RWPE1 (cell line): ENCODE measurements around the gene ARFRP1.

ENCODE experiments used
- CTCF ChIA-PET: fragments of 350-600 bp; sonication (Branson Sonifier 250); formaldehyde crosslinking; extraction: SDS; loops from one replicate; lab custom pipeline; 2021; lab: Yijun Ruan, JAX
- POLR2A ChIA-PET: fragments of 400-600 bp; formaldehyde crosslinking; extraction: SDS; loops from one replicate; lab custom pipeline; 2020; ENCODE audit warnings: antibody characterized with exemption; ENCODE audit not compliant: low non-redundant PET; lab: Yijun Ruan, JAX
- DNase-seq: peaks from one replicate; pipeline ENCODE4 v3.0.0; 2012; ENCODE audit warnings: low spot score
- H3K27ac ChIP-seq: fragments of 450-650 bp; 2 replicates; pipeline ENCODE4 v1.5.1; 2017
- CTCF ChIP-seq: fragments of 450-650 bp; conservative IDR thresholded peaks from 2 replicates; pipeline ENCODE4 v1.5.1; 2017; ENCODE audit warnings: low read depth, mild to moderate bottlenecking

ARFRP1 gene

DNA sequence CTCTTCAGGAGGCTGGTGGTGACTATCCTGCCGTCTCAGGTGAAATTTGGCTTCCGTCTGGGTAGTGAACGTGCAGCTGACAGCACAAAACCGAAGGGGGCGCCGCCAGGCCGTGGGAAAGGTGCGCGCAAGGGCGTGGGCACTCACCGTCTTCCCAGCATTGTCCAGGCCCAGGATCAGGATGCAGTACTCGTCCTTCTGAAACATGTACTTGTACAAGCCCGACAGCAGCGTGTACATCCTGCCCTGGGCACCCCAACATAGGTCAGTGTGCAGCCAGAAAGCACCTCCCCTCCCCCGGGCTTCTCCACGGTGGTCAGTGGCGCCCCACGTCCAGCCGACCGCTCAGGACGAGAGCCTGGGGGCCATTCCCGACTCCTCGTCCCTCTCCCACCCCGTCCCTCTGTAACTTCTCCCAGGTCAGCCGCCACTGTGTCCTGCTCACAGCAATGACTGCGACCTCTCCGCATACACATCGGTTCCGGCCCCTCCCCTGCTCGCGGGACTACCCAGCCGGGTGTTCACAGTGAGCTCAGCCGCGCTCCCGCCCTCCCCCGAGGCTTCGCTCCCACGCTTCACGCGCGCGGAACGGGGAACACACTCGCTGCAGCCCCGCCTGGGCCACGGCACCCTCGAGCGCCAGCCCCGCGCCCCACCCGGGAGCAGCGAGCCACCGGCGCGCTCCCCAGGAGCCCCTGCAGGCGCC lies 771 bp downstream of the ARFRP1 start:
- POLR2A ChIA-PET = interaction anchor here (0.6 to 1.7 kb wide), 6 partner anchors 11 to 158 kb away, joined by 4 to 7 read pairs (median 6); partner anchors contain the start of genes TNFRSF6B and TPD52L2

DNA sequence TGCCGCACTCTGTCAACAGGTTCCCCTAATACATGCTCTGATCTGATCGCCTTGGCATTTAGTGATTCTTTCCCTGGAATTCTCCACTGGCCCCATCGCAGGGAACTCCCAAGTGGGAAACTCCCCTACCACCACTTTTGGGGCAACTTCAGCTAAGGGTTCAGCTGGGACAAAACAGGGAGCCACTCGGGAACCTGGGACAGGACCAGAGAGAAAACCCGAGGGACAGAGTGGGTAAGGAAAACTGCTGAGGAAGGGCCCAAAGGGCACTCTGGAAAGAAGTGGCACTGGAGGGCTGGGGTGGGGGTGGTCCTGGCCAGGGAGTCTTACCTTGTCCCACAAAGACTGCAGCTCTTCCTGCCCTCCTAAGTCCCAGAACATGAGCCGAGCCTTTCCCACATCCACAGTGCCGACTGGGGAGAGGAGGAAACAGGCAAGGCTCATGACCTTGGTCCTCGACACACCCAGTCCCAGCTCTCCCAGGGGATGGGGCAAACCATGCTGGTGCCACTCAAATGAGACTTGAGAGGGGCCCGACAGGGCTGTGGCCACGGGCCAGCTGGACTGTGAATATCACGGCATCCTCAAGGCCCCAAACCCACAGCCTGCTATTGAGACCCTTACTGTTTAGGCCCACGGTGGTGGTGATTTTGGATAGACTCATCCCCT lies 1.6 kb downstream of the ARFRP1 start:
- DNase-seq = no peak
- ChIA-PET CTCF (interaction anchor here (0.6 to 2.7 kb wide), 12 partner anchors 9 to 274 kb away, joined by 3 to 8 read pairs (median 4); partner anchors contain the start of genes ABHD16B, PTK6 and TNFRSF6B), POLR2A (interaction anchor here (1.1 kb wide), 1 partner anchor 14 kb away, joined by 7 read pairs; no protein-coding TSS in a partner anchor)
- peak overlapping the region; percentile 97 for H3K27ac ChIP-seq
- TF ChIP-seq CTCF = no peak

More for the DNA sequence above, 771 bp downstream of the ARFRP1 start:
- H3K27ac ChIP-seq = peak overlapping the region; percentile 97
- CTCF ChIA-PET = interaction anchor here (0.6 to 2.7 kb wide), 13 partner anchors 10 to 291 kb away, joined by 3 to 8 read pairs (median 4); partner anchors contain the start of genes ABHD16B, PTK6 and TNFRSF6B
- DNase-seq = peak; percentile 74
- TF ChIP-seq CTCF = peak; percentile 64

DNA sequence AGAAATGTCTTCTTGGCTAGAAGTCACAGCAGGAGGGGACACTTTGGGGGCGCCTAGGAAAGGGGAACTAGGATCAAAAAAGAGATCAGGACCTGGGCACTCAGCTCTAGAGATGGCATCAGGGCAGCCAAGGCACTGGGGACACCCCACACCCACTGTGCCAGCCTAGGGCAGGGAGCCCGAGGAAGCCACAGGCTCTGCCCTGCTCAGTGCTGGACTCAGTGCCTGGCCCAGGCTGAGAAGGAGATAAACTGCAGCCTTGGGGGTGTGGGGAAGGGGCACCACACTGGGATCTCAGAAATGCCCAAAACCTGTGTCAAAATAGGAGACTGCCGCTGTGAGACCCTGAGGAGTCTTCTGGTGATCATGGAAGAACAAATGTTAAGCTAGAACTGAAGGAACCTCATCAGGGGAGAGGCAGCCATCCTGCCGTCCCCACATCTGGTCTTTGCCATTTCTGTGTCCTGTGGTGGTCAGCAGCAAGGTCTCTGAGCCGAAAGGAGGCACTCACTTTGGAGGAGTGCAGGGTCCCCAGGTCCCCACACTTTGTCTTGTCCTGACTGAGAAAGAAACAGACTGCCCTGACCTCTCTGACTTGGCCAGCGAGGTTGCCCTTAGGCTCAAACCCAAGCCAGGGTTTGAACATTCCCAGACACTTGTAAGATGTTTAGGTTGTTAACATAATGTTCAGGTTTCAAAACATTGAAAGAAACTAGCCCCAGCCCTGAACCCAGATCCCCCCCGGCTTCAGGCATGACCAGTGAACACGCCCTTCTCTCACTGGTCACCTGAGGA lies 2.3 kb downstream of the ARFRP1 start:
- CTCF ChIA-PET = interaction anchor here (0.8 to 2.7 kb wide), 6 partner anchors 9 to 275 kb away, joined by 3 to 8 read pairs (median 4); partner anchors contain the start of genes PTK6 and TNFRSF6B
- peak overlapping the region; percentile 97 for H3K27ac ChIP-seq
- POLR2A ChIA-PET = interaction anchor here (1.1 kb wide), 1 partner anchor 14 kb away, joined by 7 read pairs; no protein-coding TSS in a partner anchor
- no peak for TF ChIP-seq CTCF
- DNase-seq = no peak

DNA sequence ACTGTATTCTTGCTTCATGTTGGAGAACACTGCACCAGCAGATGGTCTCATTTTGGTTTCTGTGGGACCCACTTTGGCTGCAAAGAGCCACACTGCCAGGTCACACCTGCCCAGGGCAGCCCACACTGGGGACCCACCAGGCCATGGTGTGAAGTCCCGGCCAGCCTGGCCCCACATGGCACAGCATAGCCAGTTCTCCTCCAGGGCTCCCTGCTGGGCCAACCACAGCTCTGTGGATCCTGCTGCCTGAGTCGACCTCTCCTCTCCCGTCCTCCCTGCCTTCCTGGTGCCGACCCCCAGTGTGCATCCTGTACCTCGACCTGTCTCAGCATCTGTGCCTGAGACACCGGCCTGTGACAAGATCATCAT lies 3.0 kb downstream of the ARFRP1 start:
- no peak for DNase-seq
- POLR2A ChIA-PET = no interaction called here
- CTCF ChIA-PET = no interaction called here
- TF ChIP-seq CTCF = no peak
- peak overlapping the region; percentile 97 for H3K27ac ChIP-seq

GRCh38 chr20:63703976-63704748 lies 3.6 kb downstream of the ARFRP1 start:
- DNase-seq = no peak
- no peak for TF ChIP-seq CTCF
- ChIA-PET CTCF (interaction anchor here (2.0 kb wide), 1 partner anchor 269 kb away, joined by 10 read pairs; no protein-coding TSS in a partner anchor), POLR2A (no interaction called here)
- H3K27ac ChIP-seq = peak overlapping the region; percentile 97
